Astrocyte of the spinal cord (primary cell): ENCODE data around the gene MAST4.

Experiments
- DNase-seq: peaks from one replicate; pipeline ENCODE4 v3.0.0; 2011; ENCODE audit warnings: low read depth, low spot score
- H3K4me3 ChIP-seq: 2 replicates; pipeline ENCODE4 v1.5.1; 2011; ENCODE audit warnings: low read depth, mild to moderate bottlenecking, low read length, moderate library complexity
- CTCF ChIP-seq: IDR thresholded peaks from 2 replicates; pipeline ENCODE4 v1.5.1; 2012; ENCODE audit warnings: low read depth, mild to moderate bottlenecking, low read length, inconsistent platforms
- in situ Hi-C: cut with HindIII; loops from 2 replicates; pipeline ENCODE4 v1.10.0; 2017; ENCODE audit warnings: low sequenced_read_pairs

The MAST4 gene

GRCh38 chr5:66713998-66714397 lies 117.8 kb downstream of the MAST4 start:
- in situ Hi-C loops, result no loop called here
- peak; percentile 42 for DNase-seq
- no peak overlapping the region for H3K4me3 ChIP-seq
- TF ChIP-seq CTCF, result no peak

GRCh38 chr5:66717455-66718373 lies 121.5 kb downstream of the MAST4 start:
- no peak for DNase-seq
- TF ChIP-seq CTCF, result no peak
- in situ Hi-C loops, result no loop called here
- H3K4me3 ChIP-seq, result no peak overlapping the region

- no peak for TF ChIP-seq CTCF
- no peak for DNase-seq
- in situ Hi-C loops, result no loop called here
- H3K4me3 ChIP-seq, result no peak overlapping the region
These were observed 122.3 kb downstream of the MAST4 start for GRCh38 chr5:66718374-66719002.

- in situ Hi-C loops, result no loop called here
- no peak for DNase-seq
- TF ChIP-seq CTCF, result no peak
- H3K4me3 ChIP-seq, result no peak overlapping the region
These were observed 124.6 kb downstream of the MAST4 start for GRCh38 chr5:66720780-66721179.

GRCh38 chr5:66722686-66723085 lies 126.5 kb downstream of the MAST4 start:
- no peak for TF ChIP-seq CTCF
- H3K4me3 ChIP-seq, result no peak overlapping the region
- no peak for DNase-seq
- in situ Hi-C loops, result no loop called here

- no peak overlapping the region for H3K4me3 ChIP-seq
- in situ Hi-C loops, result no loop called here
- DNase-seq, result peak; percentile 7
- TF ChIP-seq CTCF, result peak; percentile 49
These were observed 128.4 kb downstream of the MAST4 start for GRCh38 chr5:66724349-66725139.
